Memory B cell (primary cell): ENCODE data around the gene RPSA.

Experiments used
- ATAC-seq: fragments of 150-1000 bp; cut with Tn5 transposase; 2 replicates; pipeline ENCODE4 v1.10.0; 2021; ENCODE audit warnings: low read depth, mild to moderate bottlenecking, moderate library complexity
- DNase-seq, 2 donors: peaks; one replicate each; pipeline ENCODE4 v3.0.0; 2022; ENCODE audit warnings: low spot score in 2 of 2
- H3K27ac Mint-ChIP-seq: one replicate; pipeline ENCODE4 v1.8.0; 2022; ENCODE audit warnings: mild to moderate bottlenecking, moderate library complexity, mixed read lengths
- H3K27me3 Mint-ChIP-seq: one replicate; pipeline ENCODE4 v1.8.0; 2022; ENCODE audit warnings: mixed read lengths
- H3K36me3 Mint-ChIP-seq: one replicate; pipeline ENCODE4 v1.8.0; 2022; ENCODE audit warnings: mild to moderate bottlenecking, mixed read lengths
- H3K4me1 Mint-ChIP-seq: one replicate; pipeline ENCODE4 v1.8.0; 2022; ENCODE audit warnings: mixed read lengths
- H3K4me3 Mint-ChIP-seq: one replicate; pipeline ENCODE4 v1.8.0; 2022; ENCODE audit warnings: mild to moderate bottlenecking, moderate library complexity, mixed read lengths
- H3K9me3 Mint-ChIP-seq: one replicate; pipeline ENCODE4 v1.8.0; 2022; ENCODE audit warnings: mixed read lengths

The RPSA gene

GRCh38 chr3:39420543-39420942 is 14.0 kb downstream of the RPSA start:
- Mint-ChIP-seq H3K9me3 (no peaks in the 10 kb centered on the region), H3K27me3 (peaks cover 1% of the 10 kb centered on the region), H3K27ac (no peak overlapping the region), H3K4me1 (no peaks in the 10 kb centered on the region), H3K36me3 (no peaks in the 10 kb centered on the region), H3K4me3 (no peak overlapping the region)
- DNase-seq (no peak), ATAC-seq (no peak)

- no peak overlapping the region for H3K27ac Mint-ChIP-seq
- no peak for ATAC-seq
- no peak overlapping the region for H3K4me3 Mint-ChIP-seq
These were observed 17.0 kb downstream of the RPSA start for GRCh38 chr3:39423436-39423970.

GRCh38 chr3:39426312-39426711 is 19.8 kb downstream of the RPSA start:
- Mint-ChIP-seq H3K9me3 (no peaks in the 10 kb centered on the region), H3K27ac (no peak overlapping the region), H3K27me3 (peaks cover 9% of the 10 kb centered on the region), H3K4me3 (no peak overlapping the region), H3K36me3 (no peaks in the 10 kb centered on the region), H3K4me1 (no peaks in the 10 kb centered on the region)
- DNase-seq (no peak), ATAC-seq (no peak)

More at GRCh38 chr3:39423436-39423970, 17.0 kb downstream of the RPSA start:
- H3K27me3 Mint-ChIP-seq: no peaks in the 10 kb centered on the region
- H3K4me1 Mint-ChIP-seq: no peaks in the 10 kb centered on the region
- H3K9me3 Mint-ChIP-seq: no peaks in the 10 kb centered on the region
- DNase-seq: no peak
- H3K36me3 Mint-ChIP-seq: no peaks in the 10 kb centered on the region

- Mint-ChIP-seq H3K4me3 (no peak overlapping the region), H3K27me3 (peaks cover 9% of the 10 kb centered on the region), H3K36me3 (no peaks in the 10 kb centered on the region), H3K4me1 (no peaks in the 10 kb centered on the region), H3K27ac (no peak overlapping the region), H3K9me3 (no peaks in the 10 kb centered on the region)
- DNase-seq (no peak), ATAC-seq (no peak)
These were observed 21.0 kb downstream of the RPSA start for GRCh38 chr3:39427506-39427905.

GRCh38 chr3:39428745-39429201 is 22.3 kb downstream of the RPSA start:
- Mint-ChIP-seq H3K27ac (no peak overlapping the region), H3K36me3 (no peaks in the 10 kb centered on the region), H3K4me1 (no peaks in the 10 kb centered on the region), H3K9me3 (no peaks in the 10 kb centered on the region), H3K27me3 (peaks cover 9% of the 10 kb centered on the region), H3K4me3 (no peak overlapping the region)
- DNase-seq: no peak
- no peak for ATAC-seq

- Mint-ChIP-seq H3K9me3 (no peaks in the 10 kb centered on the region), H3K4me3 (no peak overlapping the region), H3K27ac (no peak overlapping the region), H3K4me1 (no peaks in the 10 kb centered on the region), H3K27me3 (peaks cover 9% of the 10 kb centered on the region), H3K36me3 (no peaks in the 10 kb centered on the region)
- DNase-seq (no peak), ATAC-seq (no peak)
These were observed 22.9 kb downstream of the RPSA start for GRCh38 chr3:39429466-39429865.

GRCh38 chr3:39432342-39432741 is 25.8 kb downstream of the RPSA start:
- no peak overlapping the region for H3K27ac Mint-ChIP-seq
- no peaks in the 10 kb centered on the region for H3K36me3 Mint-ChIP-seq
- peaks cover 9% of the 10 kb centered on the region for H3K27me3 Mint-ChIP-seq
- no peak overlapping the region for H3K4me3 Mint-ChIP-seq
- H3K4me1 Mint-ChIP-seq: peaks cover 5% of the 10 kb centered on the region
- no peaks in the 10 kb centered on the region for H3K9me3 Mint-ChIP-seq
- DNase-seq (no peak), ATAC-seq (no peak)

GRCh38 chr3:39433642-39434041 is 27.1 kb downstream of the RPSA start:
- ATAC-seq (no peak), DNase-seq (no peak)
- H3K27me3 Mint-ChIP-seq: peaks cover 9% of the 10 kb centered on the region
- no peaks in the 10 kb centered on the region for H3K36me3 Mint-ChIP-seq
- no peak overlapping the region for H3K27ac Mint-ChIP-seq
- H3K9me3 Mint-ChIP-seq: no peaks in the 10 kb centered on the region
- H3K4me3 Mint-ChIP-seq: no peak overlapping the region
- peaks cover 5% of the 10 kb centered on the region for H3K4me1 Mint-ChIP-seq

GRCh38 chr3:39434574-39434973 is 28.1 kb downstream of the RPSA start:
- Mint-ChIP-seq H3K4me3 (no peak overlapping the region), H3K36me3 (no peaks in the 10 kb centered on the region), H3K27ac (no peak overlapping the region), H3K4me1 (peaks cover 5% of the 10 kb centered on the region), H3K27me3 (peaks cover 9% of the 10 kb centered on the region), H3K9me3 (no peaks in the 10 kb centered on the region)
- no peak for DNase-seq
- ATAC-seq: peak; percentile 88

GRCh38 chr3:39435006-39435748 is 28.7 kb downstream of the RPSA start:
- no peak for DNase-seq
- Mint-ChIP-seq H3K27me3 (peaks cover 6% of the 10 kb centered on the region), H3K27ac (no peak overlapping the region), H3K36me3 (no peaks in the 10 kb centered on the region), H3K4me3 (no peak overlapping the region), H3K4me1 (peaks cover 5% of the 10 kb centered on the region), H3K9me3 (no peaks in the 10 kb centered on the region)
- no peak for ATAC-seq

GRCh38 chr3:39438880-39439279 is 32.4 kb downstream of the RPSA start:
- Mint-ChIP-seq H3K9me3 (no peaks in the 10 kb centered on the region), H3K27me3 (peaks cover under 1% of the 10 kb centered on the region), H3K4me1 (peaks cover 5% of the 10 kb centered on the region), H3K27ac (no peak overlapping the region), H3K4me3 (no peak overlapping the region), H3K36me3 (no peaks in the 10 kb centered on the region)
- DNase-seq (no peak), ATAC-seq (no peak)

GRCh38 chr3:39440316-39440715 is 33.8 kb downstream of the RPSA start:
- Mint-ChIP-seq H3K4me1 (no peaks in the 10 kb centered on the region), H3K36me3 (no peaks in the 10 kb centered on the region), H3K4me3 (no peak overlapping the region), H3K9me3 (no peaks in the 10 kb centered on the region), H3K27ac (no peak overlapping the region), H3K27me3 (peaks cover 2% of the 10 kb centered on the region)
- DNase-seq (no peak), ATAC-seq (no peak)

- Mint-ChIP-seq H3K9me3 (no peaks in the 10 kb centered on the region), H3K27ac (no peak overlapping the region), H3K36me3 (no peaks in the 10 kb centered on the region), H3K27me3 (peaks cover 2% of the 10 kb centered on the region), H3K4me3 (no peak overlapping the region), H3K4me1 (no peaks in the 10 kb centered on the region)
- DNase-seq (no peak), ATAC-seq (no peak)
These were observed 37.0 kb downstream of the RPSA start for GRCh38 chr3:39443530-39443929.

GRCh38 chr3:39445927-39446326 is 39.4 kb downstream of the RPSA start:
- DNase-seq (no peak), ATAC-seq (no peak)
- Mint-ChIP-seq H3K27me3 (peaks cover 5% of the 10 kb centered on the region), H3K4me1 (no peaks in the 10 kb centered on the region), H3K4me3 (no peak overlapping the region), H3K36me3 (no peaks in the 10 kb centered on the region), H3K9me3 (no peaks in the 10 kb centered on the region), H3K27ac (no peak overlapping the region)

- H3K9me3 Mint-ChIP-seq: no peaks in the 10 kb centered on the region
- H3K4me3 Mint-ChIP-seq: no peak overlapping the region
- H3K27ac Mint-ChIP-seq: no peak overlapping the region
- H3K36me3 Mint-ChIP-seq: no peaks in the 10 kb centered on the region
- no peak for DNase-seq
- peaks cover 5% of the 10 kb centered on the region for H3K27me3 Mint-ChIP-seq
- no peak for ATAC-seq
- H3K4me1 Mint-ChIP-seq: no peaks in the 10 kb centered on the region
These were observed 39.9 kb downstream of the RPSA start for GRCh38 chr3:39446444-39446843.
